Activated effector memory CD4-positive, alpha-beta T cell treated with anti-CD3 and anti-CD28 coated beads, Interleukin-2, amount 50 U/mL, for 16 hours (primary cell): ENCODE measurements around the gene C2orf76.
"Not testable (repeated sequence)": the region's sequence is repeated elsewhere in the genome, so short reads cannot be mapped to it uniquely, and the experiment has no call there.

Experiments used
- DNase-seq: peaks from one replicate; pipeline ENCODE4 v3.0.0-alpha.2; 2020

C2orf76 gene

GRCh38 chr2:119377294-119377992 lies 10.8 kb upstream of the C2orf76 start:
- DNase-seq, result no peak

- no peak for DNase-seq
Observed at GRCh38 chr2:119376810-119377209, 10.2 kb upstream of the C2orf76 start.

DNA sequence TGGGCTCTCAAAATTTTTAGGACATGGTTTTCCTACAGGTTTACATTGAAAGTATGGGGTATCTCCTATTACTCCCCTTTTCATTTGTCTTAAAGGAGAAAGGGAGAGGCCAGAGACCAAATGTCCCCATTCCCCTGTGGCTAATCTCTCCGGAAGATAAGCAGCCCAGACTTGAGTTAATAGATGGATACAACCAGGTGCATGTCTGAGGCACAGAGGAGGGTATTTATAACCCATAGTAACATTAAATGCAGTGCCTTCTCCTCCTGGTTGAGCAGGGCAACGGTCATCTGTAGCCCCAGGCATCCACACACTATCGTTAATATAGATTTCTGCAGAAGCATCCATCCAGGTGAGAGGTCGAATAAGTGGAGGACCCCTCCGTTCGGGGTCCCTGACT lies 9.8 kb upstream of the C2orf76 start:
- DNase-seq, result not testable (repeated sequence)

DNA sequence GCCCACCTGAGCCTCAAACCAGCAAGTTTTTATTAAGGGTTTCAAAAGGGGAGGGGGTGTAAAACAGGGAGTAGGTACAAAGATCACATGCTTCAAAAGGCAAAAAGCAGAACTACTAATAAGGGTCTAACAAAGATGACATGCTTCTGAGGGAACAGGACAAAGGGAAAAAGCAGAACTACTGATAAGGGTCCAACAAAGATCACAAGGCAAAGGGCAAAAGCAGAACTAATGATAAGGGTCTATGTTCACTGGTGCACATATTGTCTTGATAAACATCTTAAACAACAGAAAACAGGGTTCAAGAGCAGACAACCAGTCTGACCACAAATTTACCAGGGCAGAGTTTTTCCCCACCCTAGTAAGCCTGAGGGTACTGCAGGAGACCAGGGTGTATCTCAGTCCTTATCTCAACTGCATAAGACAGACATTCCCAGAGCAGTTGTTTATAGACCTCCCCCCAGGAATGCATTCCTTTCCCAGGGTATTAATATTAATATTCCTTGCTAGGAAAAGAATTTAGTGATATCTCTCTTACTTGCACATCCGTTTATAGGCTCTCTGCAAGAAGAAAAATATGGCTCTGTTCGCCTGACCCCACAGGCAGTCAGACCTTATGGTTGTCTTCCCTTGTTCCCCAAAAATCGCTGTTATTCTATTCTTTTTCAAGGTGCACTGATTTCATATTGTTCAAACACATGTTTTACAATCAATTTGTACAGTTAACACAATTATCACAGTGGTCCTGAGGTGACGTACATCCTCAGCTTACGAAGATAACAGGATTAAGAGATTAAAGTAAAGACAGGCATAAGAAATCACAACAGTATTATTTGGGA lies 7.5 kb upstream of the C2orf76 start:
- DNase-seq, result not testable (repeated sequence)

DNA sequence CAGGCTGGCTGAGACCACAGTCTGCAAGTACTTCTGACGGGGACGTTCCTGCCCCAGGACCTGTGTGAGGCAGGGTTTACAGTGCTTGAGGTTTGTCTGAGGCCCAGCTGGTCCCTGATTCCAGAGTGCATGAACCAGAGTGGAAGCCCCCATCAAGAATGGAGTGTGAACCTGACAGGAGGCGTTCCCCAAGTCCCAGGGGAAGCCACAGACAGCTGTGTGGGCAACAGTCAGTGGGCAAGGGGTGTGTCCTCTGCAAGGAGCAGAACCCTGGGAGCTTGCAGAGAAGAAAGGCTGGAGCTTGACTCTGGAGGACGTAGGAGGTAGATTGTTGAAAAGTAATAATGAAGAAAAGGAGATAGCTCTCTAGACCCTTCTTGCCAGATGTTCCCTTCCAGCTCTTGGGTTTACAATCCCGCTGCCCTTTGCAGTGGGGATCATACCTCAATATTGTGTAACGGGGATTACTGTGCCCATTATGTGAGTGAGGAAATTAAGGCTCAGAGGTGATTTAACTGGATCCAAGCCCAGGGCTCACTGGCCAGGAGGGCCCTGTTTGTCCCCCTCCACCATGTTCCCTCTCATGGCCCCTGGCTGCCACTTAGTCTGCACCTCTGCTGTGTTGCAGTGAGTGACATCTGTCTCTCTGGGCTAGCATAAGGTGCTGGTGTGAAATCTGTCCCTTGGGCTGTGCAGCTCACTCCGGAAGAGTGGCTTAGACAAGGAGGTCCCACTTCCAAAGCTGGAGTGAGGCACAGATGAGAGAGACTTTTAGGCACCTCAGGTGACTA lies 6.3 kb upstream of the C2orf76 start:
- no peak for DNase-seq

- no peak for DNase-seq
Observed at GRCh38 chr2:119371111-119371510, 4.5 kb upstream of the C2orf76 start.

- no peak for DNase-seq
Observed at GRCh38 chr2:119369845-119370244, 3.2 kb upstream of the C2orf76 start.

GRCh38 chr2:119367472-119368099 lies 952 bp upstream of the C2orf76 start:
- peak; percentile 81 for DNase-seq

GRCh38 chr2:119366161-119366648 lies 429 bp downstream of the C2orf76 start:
- DNase-seq, result no peak

GRCh38 chr2:119365436-119365835 lies 1.2 kb downstream of the C2orf76 start:
- no peak for DNase-seq

- DNase-seq, result no peak
Observed at GRCh38 chr2:119364798-119365197, 1.8 kb downstream of the C2orf76 start.

DNA sequence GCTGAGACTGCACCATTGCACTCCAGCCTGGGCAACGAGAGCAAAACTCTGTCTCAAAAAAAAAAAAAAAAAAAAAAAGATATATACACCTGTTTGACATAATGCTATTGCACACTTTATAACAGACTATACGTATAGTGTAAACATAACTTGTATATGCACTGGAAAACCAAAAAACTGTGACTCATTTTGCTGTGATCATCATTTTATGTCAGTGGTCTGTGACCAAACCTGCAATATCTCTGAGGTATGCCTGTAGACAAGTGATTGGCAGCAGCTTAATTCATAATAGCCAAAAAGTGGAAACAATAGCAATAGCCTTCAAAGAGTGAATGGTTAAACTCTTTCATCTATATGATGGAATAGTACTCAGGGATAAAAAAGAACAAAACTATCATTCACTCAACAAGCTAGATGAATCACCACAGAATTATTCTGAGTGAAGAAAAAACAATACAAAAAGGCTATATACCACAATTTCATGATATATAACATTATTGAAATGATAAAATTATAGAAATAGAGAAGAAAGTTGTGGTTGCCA lies 6.1 kb downstream of the C2orf76 start:
- DNase-seq, result no peak

DNA sequence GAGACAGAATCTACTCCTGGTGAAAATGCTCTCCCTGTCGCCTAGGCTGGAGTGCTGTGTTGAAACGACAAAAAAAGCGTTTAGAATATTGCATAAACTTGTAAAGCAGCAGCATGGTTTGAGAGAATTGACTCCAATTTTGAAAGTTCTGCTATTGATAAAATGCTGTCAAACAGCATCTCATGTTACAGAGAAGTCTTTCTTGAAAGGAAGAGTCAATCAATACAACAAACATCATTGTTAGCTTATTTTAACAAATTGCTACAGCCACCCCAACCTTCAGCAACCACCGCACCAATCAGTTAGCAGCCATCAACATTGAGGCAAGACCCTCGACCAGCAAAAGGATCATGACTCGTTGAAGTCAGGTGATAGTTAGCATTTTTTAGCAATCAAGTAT lies 6.9 kb downstream of the C2orf76 start:
- DNase-seq, result no peak

- DNase-seq, result no peak
Observed at GRCh38 chr2:119354860-119355259, 11.8 kb downstream of the C2orf76 start.

DNA sequence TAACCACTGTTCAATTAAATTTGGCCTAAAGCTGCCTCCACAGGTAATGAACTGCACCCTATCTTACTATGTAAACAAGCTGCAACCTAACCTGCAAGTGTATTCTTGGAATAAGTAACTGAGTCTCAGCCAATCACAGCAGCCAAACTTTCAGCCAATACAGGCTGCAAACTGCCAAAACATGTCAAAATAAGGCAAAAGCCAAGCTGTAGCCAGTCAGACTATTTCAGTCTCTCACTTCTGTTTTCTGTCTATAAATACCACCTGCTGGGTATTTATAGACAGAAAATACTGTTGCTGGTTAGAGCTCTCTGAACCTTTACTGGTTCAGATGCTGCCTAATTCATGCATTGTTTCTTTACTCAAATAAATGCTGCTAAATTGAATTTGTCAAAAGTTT lies 14.3 kb downstream of the C2orf76 start:
- DNase-seq, result no peak

GRCh38 chr2:119350311-119350998 lies 16.2 kb downstream of the C2orf76 start:
- DNase-seq, result no peak

DNA sequence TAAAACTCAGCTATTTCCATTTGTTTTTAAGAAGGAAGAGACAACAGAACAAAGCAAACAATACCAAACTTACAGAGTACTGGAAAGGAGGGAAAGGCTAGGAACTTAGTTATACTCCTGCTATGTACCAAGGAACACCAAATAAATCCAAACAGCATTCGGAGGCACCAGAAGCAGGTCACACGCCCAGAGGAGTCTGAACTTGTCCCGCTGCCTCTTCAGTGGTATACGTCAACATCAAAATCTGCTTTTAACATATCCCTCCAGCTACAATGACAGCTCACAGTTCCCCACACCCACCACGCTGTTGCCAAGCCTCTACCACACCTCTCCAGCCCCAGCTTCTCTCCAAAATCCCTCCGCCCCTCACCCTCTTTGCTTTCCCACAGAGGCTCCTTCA lies 17.3 kb downstream of the C2orf76 start:
- no peak for DNase-seq

- DNase-seq, result no peak
Observed at GRCh38 chr2:119341684-119342083, 24.9 kb downstream of the C2orf76 start.

GRCh38 chr2:119339562-119339923 lies 27.1 kb downstream of the C2orf76 start:
- no peak for DNase-seq

GRCh38 chr2:119338826-119339561 lies 27.6 kb downstream of the C2orf76 start:
- DNase-seq, result peak; percentile 68

DNA sequence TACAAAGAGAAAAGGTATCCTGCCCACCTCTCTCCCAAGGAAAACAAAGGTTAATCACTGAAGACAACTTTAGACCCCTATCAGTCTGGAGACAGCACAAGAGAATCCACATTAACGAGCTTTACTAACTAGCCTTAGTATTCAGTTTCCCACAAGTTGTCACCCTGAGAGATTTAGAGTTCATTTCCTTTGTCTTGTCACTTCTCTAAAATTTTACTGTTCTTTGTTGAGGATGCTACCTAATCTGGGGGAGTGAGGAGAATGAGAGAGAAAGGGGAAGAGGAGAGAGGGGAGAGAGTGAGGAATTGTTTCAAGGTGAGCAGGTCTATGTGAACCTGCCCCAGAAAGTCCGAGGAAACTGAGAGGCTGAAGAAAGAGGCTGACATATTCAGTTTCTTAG lies 28.4 kb downstream of the C2orf76 start:
- no peak for DNase-seq
